GM19025 (cell line): ENCODE results near the gene PDE5A.
"Not testable (repeated sequence)": the region's sequence is repeated elsewhere in the genome, so short reads cannot be mapped to it uniquely, and the experiment has no call there.

Experiments used
- ATAC-seq: cut with Tn5 transposase; IDR thresholded peaks from one replicate; pipeline ENCODE4 v1.9.1; 2021; ENCODE audit warnings: mild to moderate bottlenecking, low read depth, moderate library complexity; ENCODE audit not compliant: unreplicated experiment

Gene PDE5A

GRCh38 chr4:119647558-119647957 is 19.0 kb upstream of the PDE5A start:
- ATAC-seq: no peak

DNA sequence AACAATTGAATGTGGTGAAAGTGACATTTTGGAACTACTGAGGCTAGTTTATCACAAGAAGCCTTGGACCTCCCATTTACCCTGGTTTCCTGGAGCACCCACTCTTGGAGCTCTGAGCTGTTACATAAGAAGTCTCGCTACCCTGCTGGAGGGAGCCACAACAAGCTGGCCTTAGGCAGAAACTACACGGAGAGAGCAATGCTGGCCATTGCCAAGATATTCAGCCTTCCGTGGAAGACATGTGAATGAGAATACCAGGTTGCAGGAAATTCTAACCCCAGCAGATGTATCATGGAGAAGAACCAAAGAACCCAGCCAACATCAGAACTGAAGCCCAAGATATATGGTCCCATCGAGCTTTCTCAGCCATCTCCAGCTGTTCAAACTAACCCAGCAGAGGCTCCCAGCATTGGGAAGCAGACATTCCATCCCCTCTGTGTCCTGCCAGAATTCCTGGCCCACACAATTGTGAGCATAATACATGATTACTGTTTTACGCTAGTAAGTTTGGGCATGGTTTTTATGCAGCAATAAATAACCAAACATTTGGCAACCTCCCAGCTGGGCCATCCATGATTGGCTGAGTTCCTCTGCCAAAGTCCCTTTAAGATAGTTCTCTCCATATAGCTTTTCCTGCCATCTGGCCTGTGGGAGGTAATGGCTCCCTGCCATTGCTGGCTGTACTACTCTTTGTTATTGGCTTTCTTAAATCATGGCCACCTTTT is 17.9 kb upstream of the PDE5A start:
- ATAC-seq: no peak

DNA sequence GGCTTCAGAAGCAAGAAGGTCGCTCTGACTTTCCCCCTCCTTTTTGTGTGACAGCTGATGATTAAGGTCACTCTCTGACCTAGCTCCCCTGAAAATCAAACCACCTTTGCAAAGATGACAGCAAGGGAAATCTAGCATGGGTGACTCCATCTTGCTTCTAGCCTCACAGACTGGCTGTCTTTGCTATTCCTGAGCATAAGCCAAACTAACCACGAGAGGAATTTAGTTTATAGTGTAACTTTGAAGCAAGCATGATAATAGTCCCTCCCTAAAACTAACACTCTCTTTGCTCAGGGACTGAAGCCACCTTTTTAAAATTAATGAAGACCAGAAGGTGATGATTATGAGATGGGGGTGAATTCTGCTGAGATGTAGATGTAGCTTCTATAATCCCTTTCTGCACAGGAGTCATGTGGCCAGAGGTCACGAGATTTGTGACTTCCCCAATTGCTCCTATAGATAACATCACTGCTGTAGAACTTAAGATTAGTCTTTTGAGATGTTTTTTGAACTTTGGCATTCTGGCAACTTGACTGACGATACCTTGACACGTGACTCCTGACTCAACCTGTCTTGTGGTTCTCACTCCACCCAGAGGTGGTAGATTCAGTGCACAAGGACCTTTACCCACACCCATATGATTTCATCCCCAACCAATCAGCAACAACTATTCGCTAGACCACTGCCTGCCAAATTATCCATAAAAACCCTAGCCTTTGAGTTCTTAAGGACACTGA is 14.9 kb upstream of the PDE5A start:
- ATAC-seq: no peak

DNA sequence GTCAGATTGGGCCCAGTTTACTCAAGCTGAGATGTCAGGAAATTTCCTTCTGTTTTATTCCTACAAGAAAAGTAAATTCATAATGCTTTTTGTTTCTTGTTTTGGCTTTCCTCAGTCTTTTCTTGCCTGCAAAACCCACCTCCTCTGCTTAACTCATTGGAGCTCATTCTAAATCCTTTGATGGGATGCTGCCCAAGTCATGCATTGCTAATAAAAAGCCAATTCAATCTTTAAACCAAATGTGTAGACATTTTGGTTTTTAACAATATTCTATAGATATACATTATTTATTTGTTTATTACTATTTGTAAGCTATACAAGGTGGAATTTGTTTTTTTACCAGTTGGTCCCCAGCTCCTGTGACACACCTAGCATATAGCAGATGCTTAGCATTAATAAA is 13.2 kb upstream of the PDE5A start:
- no peak for ATAC-seq

DNA sequence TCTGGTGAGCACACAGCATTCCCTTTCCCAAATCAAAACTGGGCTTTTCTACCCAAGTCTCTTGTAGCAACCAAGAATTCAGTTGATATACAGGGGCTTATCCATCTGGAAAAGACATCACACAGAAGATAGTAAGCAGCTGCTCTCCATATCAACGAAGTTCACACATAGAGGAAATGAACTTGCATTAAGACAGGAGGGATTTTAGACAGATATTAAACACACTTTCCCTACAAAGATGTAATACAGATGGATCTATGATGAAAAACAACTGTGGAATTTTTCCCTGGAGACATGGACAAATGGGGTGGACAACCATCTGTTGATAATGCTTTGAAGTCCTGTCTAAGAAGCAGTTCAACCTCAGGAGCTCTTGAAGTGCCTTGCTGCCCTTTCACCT is 9.8 kb upstream of the PDE5A start:
- ATAC-seq: no peak

DNA sequence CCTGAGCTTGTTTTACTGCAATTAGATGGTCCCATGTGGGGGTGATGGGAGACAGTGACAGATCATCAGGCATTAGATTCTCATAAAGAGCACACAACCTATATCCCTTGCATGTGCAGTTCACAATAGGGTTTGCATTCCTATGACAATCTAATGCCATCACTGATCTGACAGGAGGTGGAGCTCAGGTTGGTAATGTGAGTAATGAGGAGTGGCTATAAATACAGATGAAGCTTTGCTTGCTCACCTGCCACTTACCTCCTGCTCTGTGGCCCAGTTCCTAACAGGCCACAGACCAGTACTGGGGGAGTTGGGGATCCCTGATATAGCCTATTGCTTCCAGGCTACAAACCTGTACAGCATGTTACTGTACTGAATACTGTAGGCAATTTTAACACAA is 8.2 kb upstream of the PDE5A start:
- ATAC-seq: not testable (repeated sequence)

DNA sequence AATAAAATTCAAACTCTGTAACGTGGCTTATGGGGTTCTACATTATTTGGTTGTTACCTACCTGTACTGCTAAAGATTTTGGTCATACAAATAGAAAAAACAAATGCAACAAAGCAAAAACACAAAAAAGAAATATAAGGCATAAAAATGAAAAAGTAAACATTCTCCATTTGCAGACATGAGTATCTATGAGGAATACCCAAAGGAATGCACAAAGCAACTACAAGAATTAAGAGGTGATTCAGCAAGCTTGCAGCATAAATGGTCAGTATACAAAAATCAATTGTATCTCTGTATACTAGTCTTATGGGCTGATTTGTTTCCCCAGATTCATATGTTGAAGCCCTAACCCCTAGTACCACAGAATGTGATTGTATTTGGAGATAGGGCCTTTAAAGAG is 3.6 kb upstream of the PDE5A start:
- no peak for ATAC-seq

GRCh38 chr4:119629142-119629471 is 503 bp upstream of the PDE5A start:
- peak; percentile 22 for ATAC-seq

GRCh38 chr4:119627267-119628255 is 1.0 kb downstream of the PDE5A start:
- peak; percentile 41 for ATAC-seq

DNA sequence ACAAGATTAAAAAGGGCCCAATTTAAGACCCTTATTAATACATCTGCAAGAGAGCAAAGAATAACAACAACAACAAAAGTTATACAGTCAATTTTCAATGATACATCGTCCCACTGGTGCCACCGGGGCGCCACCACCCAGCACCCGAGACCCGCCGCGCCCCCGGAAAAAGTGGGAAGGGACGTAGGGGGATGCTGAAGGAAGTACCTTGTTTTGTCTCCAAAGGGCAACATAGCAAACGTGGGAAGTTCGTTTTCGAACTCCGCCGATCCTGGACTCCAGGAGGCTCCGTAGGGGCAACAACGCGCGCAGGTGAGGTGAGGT is 1.7 kb downstream of the PDE5A start:
- no peak for ATAC-seq

DNA sequence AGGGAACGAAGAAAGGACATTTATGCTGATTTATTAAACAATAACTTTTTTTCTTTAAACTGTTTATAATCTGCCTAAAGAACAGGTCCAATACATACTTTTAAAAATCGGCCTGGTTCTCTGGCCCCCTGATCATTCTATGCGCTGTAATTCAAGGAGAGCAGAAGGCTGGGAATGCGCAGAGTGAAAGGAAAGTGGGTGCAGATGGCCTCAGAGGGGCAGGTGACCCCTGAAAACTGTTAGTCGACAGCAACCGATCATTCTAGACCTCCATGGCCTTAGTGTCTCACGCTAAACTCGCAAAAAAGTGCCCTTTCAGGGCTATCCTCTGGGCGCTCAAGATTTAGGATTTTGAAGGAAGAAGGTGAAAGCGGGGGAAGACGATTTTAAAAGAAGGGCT is 2.2 kb downstream of the PDE5A start:
- no peak for ATAC-seq

DNA sequence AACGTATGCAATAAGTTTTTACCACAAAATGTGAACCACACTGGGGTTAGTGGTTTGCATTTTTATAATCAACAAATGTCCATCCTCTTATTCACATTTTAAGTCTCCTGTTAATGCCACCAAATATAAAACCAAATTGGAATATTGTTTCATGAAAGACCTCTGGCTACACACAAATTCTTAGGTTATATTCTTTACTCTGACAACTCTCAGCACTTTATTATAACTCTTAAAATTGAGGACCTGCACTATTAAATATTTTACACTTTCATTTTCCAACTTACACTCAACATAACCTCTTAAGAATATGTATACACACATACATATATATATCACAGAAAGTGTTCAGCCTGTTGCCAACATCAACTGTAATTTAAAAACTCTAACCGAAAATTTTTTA is 2.8 kb downstream of the PDE5A start:
- ATAC-seq: no peak

DNA sequence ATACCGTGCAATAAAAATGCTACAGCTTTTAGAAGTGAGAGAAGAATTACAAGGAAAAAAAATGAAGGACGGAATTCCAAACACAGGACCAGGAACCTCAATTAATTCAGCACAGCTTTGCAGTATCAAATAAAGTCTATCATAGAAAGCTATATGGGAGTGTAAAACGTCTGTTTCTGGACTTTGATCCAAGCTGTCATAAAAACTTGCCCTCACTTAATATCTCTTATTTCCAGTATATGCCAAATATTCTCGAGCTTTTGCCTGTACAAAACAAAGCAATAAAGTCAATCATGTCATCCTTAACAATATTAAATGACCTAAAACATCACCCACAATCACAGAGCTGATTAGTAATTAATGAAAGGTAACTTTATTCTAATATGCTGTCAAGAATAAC is 4.2 kb downstream of the PDE5A start:
- no peak for ATAC-seq

GRCh38 chr4:119623025-119623424 is 5.6 kb downstream of the PDE5A start:
- no peak for ATAC-seq

DNA sequence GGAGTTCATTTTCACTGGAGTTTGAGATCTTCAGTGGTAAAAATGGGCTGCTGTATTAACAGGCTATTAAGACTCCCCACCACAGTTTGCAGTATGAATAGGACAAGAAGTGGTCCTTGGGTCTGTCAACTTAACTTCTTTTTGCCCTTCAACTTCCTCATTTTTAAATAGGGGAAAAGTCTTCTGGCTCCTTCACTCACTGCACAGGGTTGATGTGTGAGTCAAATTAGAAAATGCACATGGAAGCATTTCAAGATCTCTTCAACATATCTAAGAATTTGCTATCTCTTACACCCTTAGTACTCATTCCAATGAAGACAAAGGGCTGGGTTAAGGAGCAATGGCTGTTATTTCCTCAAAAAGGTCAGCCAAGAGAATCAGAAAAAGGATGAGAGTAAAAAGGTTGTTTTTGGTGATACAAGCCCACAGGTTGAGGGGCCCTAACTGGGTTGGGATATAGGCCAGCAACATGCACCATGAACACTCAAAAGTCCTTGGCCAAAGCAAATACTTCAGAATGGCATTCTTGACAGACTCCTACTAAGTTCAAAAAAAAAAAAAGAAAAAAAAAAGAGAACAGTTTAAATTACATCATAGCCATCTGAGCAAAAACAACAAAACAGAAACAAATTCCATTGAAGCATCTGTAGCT is 13.4 kb downstream of the PDE5A start:
- no peak for ATAC-seq

GRCh38 chr4:119604266-119604665 is 24.3 kb downstream of the PDE5A start:
- no peak for ATAC-seq

DNA sequence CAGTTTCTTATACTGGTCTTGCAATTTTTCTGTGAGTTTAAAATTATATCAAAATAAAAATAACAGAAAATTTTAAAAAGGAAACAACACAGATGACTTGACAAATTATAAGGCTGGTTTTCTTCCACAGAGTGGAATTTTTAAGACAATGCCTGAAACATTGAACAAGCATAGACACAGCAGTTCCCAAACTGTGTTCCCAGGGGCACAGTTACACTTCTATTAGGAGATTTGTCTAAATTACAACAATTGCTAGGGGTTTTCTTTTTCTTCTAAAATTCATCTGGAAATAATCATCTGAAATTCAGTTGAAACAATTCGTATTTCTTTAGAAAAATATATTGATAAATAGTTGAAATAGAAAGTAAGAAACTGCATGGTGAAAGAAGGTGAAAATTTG is 26.2 kb downstream of the PDE5A start:
- no peak for ATAC-seq

DNA sequence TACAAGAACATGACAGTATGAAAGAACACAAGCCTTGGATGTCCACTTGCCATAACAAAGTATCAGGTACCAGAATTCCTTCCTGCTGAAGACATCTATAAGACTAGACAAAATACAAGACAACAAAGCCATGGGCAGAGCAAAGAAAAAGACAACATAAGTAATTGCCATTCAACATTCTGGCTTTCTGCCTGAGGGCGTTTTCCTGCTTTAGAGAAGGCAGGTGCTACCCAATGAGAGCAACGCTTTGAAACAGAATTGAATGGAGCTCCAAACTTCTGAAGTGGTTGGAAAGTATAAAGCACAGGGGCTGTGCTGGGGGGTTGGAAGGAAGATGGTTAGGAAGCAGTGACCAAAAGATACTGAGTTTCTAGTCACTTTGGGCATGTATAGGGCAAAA is 30.1 kb downstream of the PDE5A start:
- no peak for ATAC-seq

DNA sequence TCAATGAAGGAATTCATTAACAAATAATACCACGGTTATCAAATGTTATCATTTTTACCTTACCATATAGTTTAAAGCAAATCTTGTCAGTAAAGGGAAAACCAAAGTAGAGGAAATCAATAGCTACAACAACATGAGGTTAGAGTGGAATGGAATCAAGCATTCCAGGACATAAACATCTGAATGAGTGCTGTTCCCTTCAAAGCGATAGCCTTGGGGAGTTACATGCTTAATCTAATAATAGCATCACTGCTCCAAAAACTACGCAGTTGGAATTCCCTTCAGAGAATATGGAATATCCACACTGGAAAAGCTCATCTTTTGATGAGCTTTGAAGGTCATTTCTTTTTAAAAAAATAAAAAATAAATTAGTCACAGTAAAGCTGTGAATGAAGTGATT is 31.2 kb downstream of the PDE5A start:
- no peak for ATAC-seq

GRCh38 chr4:119593698-119594097 is 34.9 kb downstream of the PDE5A start:
- no peak for ATAC-seq

- ATAC-seq: no peak
Measured at GRCh38 chr4:119592830-119593229, 35.8 kb downstream of the PDE5A start.
